Right forelimb (tissue), 1 donor: ENCODE data around the gene TFB2M.
"Not testable (repeated sequence)": the region's sequence is repeated elsewhere in the genome, so short reads cannot be mapped to it uniquely, and the experiment has no call there.

Experiments used
- DNase-seq: peaks from one replicate; pipeline ENCODE4 v3.0.0-alpha.2; 2018

The TFB2M gene, protein sequence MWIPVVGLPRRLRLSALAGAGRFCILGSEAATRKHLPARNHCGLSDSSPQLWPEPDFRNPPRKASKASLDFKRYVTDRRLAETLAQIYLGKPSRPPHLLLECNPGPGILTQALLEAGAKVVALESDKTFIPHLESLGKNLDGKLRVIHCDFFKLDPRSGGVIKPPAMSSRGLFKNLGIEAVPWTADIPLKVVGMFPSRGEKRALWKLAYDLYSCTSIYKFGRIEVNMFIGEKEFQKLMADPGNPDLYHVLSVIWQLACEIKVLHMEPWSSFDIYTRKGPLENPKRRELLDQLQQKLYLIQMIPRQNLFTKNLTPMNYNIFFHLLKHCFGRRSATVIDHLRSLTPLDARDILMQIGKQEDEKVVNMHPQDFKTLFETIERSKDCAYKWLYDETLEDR

DNA sequence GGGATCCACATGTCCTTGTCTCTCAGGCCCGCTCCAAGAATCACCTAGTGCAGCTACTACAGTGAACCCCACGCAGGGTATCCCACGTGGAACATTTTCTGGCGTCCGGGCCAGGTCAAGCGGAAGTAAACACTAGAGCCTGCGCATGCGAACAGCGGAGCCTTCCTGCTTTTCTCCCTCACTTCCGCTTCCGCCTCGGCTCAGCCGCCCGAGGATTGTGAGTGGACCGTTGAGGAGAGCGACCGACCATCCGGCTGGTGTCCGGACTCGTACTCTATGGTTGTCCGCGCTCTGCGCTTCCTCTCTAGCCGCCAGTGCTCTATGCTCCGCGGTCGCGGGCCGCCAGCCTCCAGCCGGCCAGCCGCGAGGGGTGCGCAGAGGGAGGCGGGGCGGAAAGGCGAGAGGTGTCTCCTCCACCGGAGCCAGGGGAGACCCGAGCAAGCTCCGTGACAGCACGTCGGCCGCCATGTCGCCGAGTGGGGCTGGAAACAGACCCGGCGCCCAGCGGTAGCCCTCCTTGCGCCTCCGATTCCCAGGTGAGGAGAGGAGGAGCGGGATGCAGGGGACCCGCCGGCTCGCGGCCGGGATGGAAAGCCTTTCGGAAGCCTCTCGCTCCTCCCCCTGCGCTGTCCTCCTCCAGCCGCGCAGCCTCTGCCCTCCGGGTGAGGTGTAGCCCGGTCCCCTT, at the start of gene TFB2M, which contains the start of gene CNST:
TFB2M (minus strand) TSS at position 134 of the 685 bp plus-strand sequence; CDS start at position 11, 123 bp downstream.
CNST (plus strand) TSS at position 329 of the 685 bp plus-strand sequence. CDS start 25,107 bp downstream, outside the sequence.
- peak; percentile 100 for DNase-seq

DNA sequence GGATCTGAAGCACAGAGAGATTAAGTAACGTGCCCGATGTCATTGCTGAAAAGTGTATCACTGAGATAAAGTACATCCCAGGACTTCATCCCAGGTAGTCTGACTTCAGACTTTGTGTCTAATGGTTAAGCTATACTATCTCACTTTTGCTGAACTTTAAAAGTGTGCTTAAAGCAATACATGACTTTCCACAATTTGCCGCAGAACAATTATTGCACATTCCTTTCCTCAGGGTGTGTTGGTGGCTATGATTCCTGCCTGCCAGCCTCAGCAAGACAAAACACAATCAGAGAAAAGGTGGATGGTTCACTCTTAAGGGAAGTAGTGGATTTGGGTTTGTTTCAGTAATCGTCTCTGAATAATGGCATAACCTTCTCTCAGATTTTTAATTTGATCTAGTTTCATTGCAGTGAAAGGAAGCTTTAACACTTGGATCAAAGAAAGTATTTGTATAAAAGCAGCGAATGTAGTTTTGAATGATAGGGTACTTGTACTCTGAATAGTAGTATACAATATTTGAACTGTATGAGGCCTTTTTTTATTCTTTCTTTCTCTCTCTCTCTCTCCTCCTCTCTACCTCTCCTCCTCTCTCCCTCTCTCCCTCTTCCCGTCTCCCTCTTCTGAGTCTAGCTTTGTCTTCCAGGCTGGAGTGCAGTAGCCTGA, 47.2 kb upstream of the TFB2M start:
- no peak for DNase-seq

DNA sequence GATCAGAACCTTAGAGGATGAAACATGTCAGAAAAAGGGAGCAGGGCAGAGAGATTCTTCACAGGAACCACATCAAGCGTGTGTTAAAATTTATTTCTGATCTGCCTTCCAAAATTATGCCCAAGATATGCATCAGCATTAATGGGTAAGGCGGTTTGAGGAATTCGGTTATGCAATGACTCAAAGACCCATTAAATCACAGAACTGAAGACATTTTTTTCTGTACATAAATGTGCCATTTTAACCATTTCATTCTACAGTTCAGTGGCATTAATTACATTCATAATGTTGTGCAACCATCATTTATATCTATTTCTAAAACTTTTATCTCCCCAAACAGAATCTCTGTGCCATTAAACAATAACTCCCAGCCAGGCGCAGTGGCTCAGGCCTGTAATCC, 43.6 kb upstream of the TFB2M start:
- DNase-seq = no peak

DNA sequence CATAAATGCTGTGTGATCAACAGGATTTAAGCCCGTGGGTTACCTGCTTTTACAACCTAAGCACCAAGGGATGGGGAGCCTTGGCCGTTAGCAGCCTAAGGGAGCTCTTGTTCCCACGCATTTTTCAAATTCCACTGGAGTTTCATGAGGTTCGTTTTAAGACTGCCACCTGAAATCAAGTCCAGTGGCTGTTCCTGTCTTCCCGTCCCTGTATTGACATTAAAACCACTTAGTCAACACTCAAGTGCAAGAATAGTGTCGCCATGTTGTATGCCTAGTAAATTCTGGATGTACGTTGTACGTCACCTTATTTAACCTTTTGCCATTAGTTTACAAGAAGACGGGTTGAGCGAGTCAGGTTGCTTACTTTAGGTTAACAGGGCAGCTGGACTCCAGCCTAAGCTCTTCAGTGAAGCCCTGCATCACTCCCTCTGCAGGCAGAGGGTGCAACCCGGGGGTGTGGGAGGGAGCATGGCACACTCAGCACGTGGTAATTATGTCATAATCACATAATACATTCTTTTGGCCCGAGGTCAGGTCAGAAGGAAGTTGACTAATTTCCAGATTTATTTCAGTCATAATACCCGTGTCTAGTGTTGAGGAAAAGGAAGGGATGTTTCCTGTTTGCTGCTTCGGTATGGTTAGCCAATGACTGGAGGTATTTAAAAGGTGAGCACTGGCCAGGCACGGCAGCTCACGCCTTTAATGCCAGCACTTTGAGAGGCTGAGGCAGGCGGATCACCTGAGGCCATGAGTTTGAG, 42.7 kb upstream of the TFB2M start:
- DNase-seq = no peak

DNA sequence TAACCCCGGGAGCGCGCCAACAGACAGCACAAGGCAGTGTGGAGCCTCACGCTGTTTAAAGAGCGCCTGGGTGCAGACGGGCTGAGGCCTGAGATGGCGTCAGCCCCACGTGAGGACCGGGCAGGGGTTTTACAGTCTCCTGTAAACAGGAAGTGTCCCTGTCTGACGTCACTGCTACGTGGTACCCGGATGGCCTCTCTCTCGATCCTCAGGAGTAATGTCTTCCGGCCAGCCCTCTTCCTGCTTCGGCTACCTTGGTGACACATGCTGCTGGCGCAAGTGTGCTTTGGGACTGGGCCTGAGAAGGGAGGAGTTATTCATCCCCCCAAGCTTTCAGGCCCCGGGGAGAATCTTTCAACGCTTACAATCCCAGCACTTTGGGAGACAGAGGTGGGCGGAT, 41.4 kb upstream of the TFB2M start:
- DNase-seq = no peak

DNA sequence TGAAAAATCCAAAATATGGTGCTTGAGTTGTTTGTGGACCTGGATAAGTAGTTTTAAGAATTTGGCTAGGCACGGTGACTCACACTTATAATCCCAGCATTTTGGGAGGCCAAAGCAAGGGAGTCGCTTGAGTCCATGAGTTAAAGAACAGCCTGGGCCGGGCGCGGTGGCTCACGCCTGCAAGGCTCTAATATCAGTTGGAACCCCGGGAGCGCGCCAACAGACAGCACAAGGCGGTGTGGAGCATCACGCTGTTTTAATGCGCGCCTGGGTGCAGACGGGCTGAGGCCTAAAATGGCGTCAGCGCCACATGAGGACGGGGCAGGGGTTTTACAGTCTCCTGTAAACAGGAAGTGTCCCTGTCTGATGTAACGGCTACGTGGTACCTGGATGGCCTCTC, 39.2 kb upstream of the TFB2M start:
- DNase-seq = not testable (repeated sequence)

DNA sequence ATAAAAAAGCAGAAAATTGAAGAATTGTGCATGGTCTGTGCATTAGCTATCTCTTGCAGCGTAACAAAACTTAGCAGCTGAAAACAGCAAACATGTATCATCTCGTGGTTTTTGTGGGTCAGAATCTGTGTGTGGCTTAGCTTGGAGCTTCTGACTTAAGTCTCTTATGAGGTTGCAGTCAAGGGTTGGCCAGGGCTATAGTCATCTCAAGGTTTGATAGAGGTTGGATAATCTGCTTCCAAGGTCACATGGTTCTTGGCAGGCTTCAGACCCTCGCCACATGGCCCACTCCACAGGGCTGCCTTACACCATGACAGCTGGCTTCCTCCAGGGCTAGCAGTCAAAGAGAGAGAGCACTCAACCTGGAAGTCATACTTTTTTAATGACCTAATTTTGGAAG, 36.1 kb upstream of the TFB2M start:
- DNase-seq = no peak

DNA sequence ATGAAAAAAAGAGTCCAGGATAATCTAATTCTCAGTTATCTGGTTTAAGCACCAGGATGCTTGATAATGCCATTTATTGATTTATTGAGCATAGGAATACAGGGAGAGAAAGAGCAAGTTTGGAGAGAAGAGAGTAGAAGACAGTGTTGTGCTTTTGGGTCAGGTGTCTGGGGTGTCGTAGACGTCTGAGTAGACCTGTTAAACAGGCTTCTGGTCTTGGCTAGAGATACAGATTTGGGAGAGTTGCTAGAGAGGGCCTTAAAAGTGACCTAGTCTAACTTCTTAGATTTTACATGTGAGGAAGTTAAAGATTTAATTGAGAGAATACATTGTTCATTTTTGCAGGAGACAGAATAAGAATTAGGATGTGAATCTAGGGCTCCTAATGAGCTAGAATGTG, 34.5 kb upstream of the TFB2M start:
- DNase-seq = no peak

DNA sequence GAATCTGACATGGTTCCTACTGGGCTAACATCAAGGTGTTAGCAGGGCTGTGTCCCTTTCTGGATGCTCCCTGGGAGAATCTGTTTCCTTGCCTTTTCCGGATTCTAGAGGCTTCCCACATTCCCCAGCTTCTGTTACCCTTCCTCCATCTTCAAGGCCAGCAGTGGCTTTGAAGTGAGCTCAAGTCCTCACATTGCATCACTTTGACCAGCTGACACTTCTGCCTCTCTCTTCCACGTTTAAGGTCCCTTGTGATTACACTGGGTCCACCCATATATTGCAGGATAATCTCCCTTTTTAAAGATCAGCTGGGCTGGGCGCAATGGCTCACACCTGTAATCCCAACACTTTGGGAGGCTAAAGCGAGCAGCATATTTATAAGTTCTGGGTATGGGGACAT, 33.3 kb upstream of the TFB2M start:
- DNase-seq = no peak

DNA sequence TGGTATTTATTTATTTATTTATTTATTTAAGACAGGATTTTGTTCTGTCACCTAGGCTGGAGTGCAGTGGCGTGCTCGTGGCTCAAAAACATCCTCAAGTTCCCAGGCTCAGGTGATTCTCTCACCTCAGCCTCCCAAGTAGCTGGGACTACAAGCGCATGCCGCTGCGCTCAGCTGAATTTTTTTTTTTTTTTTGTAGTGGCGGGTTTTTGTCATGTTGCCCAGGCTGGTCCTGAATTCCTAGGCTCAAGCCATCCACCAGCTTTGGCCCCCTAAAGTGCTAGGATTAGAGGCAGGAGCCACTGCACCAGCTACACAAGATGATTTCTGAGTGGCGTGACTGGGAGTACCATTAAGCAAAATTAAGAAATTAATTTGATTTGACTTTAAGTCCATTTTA, 31.9 kb upstream of the TFB2M start:
- DNase-seq = no peak

DNA sequence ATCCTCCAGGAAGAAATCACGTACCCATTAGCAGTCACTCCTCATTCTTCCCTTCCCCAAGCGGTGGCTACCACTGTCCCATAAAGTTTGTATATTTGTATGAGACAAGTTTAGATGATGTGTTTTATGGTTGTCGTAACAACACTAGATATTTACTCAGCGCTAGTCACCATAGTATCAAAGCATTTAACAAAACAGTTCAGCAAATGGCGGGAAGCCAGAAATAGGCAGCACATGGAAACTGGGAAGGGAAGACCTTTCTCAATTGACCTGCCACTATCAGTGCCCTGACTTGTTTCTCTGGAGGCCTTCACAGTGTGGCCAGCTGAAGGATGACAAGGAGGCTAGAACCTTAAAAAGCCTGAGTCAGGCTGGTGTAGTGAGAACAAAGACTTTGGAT, 31.3 kb upstream of the TFB2M start:
- peak; percentile 49 for DNase-seq

DNA sequence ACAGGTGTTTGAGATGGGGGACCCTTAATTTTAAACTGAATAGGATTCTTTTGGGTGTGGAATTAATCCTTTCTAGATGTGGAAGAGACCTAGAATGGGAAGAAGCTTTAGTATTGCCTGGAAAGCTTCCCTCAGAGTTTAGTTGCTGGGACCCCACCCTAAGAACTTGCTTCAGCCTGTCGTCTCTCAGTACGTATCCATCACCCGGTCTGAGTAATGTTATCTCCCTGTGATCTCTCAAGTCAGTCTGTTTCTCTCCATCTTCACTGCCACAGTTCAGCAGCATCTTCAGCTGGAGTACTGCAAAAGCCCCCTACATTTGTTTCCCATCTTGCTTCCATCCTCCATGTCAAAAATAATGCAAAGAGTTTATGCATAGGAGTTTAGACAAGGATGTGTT, 29.1 kb upstream of the TFB2M start:
- DNase-seq = no peak

DNA sequence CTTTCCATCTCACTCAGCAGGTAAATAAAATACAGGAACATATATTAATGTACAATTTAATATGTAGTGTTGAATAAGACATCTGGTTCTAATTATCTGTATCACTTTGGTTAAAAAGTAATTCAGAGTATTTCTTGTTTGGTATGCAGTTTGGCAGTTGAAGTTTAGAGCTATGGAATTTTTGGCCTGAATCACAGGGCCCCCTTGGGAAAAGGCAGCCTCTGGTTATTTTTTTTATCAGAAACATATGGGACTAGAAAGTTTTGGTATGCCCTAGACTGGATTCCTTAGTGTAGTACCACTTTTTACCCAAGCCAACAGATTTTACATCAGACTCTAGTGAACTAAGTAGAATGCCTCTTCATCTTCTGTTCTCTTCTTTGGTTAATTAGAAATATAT, 26.6 kb upstream of the TFB2M start:
- DNase-seq = no peak

DNA sequence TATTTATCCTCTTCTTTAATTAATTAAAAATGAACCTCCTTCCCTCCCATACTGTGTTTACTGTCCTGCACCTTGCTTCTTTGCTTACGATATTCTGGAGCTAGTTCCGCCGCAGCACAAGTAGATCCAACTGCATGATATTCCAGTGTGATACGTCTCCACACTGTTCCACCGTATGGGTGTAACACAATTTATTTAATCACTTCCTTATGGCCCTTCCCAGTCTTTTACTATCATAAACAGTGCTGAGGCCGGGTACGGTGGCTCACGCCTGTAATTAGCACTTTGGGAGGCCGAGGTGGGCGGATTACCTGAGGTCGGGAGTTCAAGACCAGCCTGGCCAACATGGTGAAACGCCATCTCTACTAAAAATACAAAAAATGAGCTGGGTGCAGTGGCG, 25.9 kb upstream of the TFB2M start:
- no peak for DNase-seq

DNA sequence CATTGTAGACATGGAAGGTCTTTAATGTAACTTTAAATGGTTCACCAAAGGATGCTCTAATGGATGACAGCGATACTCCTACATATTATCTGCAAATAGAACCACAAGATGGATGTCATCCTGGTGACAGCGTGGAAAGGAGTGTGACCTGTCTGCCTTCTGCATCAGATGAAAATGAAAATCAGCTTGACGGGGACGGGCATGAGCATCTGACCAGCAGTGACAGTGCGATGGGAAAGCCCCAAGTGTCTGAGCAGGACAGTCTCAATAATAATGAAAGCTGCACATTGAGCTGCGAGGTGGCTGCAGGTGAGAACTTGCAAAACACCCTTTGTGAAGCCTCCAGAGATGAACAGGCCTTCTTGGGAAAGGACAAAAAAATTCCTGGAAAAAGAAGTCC, 25.4 kb upstream of the TFB2M start:
- no peak for DNase-seq

DNA sequence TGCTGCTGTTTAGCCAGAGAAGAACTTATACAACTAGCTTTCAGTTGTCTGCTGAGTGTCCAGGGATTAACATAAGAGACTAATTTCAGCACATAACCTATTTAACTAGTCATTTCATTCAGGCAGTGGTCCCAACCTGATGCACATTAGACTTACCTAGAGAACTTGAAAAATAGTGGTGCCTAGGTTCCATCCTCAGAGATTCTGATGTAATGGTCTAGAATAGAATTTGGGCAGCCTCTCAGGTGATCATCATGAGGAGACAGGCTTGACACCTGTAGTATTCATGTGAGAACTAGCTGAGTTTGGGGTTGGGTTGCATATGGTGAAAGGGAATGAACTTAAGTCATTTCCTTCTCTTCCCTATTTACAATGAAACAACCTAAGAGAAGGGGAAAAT, 25.0 kb upstream of the TFB2M start:
- no peak for DNase-seq

DNA sequence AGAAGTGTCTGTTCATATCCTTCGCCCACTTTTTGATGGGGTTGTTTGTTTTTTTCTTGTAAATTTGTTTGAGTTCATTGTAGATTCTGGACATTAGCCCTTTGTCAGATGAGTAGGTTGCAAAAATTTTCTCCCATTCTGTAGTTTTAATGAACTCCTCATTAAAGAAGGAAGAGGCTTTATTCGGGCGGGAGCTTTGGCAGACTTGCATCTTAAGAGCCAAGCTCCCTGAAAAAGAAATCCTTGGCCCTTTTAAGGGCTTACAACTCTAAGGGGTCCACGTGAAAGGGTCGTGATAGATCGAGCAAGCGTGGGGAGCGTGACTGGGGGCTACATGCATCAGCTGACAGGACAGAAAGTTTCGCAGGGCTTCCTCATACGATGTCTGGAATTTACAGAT, 23.9 kb upstream of the TFB2M start:
- not testable (repeated sequence) for DNase-seq

DNA sequence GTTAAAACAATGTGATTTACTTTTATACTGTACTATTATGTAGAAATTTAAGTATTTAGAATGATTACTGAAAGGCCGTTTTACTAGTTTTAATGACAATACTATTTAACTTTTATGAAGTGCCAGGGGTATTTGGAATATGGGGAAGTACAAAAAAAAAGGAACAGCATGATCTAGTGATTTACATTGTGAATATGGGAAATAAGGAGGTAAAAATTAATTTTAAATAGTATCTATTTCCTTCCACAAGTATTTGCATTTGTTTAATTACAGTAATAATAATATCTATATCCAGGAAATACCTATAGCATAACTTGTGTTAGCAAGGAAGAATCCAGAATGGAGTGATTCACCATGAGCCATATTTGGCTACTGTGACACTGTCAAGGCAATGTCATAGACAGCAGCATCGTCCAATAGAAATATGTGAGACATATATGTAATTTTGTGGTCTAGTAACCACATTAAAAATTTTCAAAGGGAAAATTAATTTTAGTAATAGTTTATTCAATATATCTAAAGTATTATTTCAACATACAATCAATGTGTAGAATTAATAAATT, 22.2 kb upstream of the TFB2M start:
- no peak for DNase-seq

DNA sequence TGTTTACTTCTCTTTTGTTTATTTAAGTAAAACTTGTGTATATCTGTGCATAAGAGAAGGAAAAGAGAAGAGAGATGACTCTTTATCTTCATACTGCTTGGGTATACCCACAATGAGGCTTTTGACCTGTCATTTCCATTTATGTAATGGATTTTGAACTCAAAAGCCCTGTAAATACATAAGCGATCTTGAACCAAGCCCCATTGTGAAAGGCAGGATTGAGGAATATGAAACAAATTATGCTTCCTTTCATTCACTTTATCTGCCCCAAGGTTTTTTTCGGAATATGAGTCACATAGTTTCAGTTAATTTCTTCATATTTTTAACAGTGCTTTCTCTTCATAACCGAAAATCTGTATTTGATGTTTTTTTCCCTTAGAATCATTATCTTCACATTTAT, 21.5 kb upstream of the TFB2M start:
- no peak for DNase-seq

DNA sequence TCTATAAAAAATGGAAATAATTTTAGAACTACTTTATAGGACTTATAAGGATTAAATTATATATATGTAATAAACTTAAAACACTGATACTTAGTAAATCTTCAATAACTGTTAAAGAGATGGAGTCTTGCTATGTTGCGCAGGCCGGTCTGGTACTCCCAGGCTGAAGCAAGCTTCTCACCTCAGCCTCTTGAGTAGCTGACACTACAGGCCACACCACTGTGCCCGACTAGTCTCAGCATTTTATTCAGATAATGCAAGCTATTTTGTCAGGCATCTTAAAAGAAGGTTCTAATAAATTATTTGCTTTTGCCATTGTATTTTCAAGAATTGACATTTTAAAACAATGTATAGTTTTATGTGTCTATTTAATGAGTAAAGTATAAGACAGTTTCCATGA, 21.0 kb upstream of the TFB2M start:
- DNase-seq = no peak

DNA sequence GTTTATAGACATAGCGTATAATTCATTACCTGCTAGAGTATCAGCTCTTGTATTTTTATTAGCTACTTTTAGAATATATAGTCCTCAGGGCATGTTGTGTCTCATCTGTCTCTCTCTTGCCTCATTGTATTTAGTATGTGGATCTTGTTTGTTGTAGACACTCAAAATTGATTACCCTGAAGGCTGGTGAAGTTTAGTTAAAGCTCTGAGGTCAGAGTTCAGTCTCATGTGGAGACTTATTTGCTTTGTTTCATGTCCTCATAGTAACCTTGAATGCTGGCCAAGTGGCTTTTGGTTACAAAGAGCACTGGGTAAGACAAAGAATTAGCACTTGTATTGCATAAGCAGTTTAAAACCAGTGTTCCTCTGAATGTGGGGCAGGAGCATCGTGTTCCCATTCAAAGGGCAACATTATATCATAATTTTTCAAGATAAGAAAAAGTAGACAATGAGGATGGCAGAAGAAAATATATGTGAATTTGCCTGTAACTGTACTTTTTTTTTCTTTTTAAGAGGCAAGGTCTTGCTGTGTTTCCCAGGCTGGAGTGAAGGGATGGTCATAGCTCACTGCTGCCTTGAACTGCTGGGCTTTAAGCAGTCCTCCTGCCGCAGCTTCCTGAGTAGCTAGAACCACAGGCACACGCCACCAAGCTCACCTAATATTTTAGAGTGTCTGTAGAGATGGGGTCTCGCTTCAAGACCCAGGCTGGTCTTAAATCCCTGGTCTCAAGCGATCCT, 17.6 kb upstream of the TFB2M start:
- DNase-seq = no peak

DNA sequence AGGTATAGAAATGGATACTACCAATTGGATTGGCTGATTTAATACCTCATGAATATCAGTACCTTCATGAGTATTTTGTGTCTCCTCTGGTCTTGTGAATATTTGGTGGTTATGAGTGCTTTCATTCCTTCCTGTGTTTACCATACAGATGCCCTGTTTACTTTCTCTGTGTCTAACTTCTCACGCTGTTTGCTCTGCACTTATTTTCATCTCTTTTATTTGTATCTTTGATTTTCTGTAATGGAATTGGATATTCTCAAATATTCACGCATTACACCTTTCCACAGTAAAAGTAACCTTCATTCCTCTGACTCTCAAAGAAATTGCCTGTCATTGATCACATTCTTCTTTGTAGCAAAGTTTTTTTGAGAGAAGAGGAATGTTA, 17.0 kb upstream of the TFB2M start:
- no peak for DNase-seq
